ENCODE measurements around the gene ULK4.

DNA sequence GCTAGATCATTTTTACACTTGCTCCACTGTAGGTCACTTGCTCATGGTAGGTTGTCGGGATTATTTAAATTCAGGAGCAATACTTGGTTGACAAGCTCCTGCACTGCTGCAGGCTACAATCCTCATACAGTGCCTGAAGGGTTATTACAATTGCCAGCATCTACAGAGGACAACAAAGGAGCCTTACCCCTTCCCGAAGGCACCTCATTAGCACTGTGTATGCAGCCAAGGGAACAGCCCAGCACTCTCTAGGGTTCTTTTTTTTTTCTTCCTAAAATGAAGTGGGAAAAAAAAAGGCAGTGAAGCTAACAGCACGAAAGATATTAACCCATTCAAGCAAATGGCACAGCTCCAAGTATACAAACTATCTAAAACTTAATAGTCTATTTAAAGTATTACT, 142.7 kb downstream of the ULK4 start:
- TF ChIP-seq, protein P1, sequence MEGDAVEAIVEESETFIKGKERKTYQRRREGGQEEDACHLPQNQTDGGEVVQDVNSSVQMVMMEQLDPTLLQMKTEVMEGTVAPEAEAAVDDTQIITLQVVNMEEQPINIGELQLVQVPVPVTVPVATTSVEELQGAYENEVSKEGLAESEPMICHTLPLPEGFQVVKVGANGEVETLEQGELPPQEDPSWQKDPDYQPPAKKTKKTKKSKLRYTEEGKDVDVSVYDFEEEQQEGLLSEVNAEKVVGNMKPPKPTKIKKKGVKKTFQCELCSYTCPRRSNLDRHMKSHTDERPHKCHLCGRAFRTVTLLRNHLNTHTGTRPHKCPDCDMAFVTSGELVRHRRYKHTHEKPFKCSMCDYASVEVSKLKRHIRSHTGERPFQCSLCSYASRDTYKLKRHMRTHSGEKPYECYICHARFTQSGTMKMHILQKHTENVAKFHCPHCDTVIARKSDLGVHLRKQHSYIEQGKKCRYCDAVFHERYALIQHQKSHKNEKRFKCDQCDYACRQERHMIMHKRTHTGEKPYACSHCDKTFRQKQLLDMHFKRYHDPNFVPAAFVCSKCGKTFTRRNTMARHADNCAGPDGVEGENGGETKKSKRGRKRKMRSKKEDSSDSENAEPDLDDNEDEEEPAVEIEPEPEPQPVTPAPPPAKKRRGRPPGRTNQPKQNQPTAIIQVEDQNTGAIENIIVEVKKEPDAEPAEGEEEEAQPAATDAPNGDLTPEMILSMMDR (IDR thresholded peaks at IDR 0.05): no peak
- no peak for TF ChIP-seq POLR2A (IDR thresholded peaks at IDR 0.05)

All from lower leg skin (tissue), 3 donors.